Renal cortex interstitium (tissue), 11 donors: ENCODE data around the gene LMX1A. TPM values are rescaled to one million over a fixed set of nuclear protein-coding genes. Genes with fewer than 3 reads are reported as not detected.

Source experiments
- DNase-seq, 11 donors: peaks; one replicate each; pipeline ENCODE4 v3.0.0-alpha.2; 2013; ENCODE audit warnings: low read depth in 9 of 11, low spot score in 4 of 11; ENCODE audit errors: extremely low read depth in 1 of 11
- polyA plus RNA-seq, 3 donors: library from polyadenylated mRNA; unstranded; fragments of 120-200 nt; gene quantifications; one replicate each; pipeline ENCODE4 v1.2.1, GENCODE V29; 2013; ENCODE audit not compliant: insufficient read length in 3 of 3

Gene LMX1A
- polyA plus RNA-seq, 3 donors: 0.07 TPM; not detected in 2

GRCh38 chr1:165339164-165339563, 17.4 kb downstream of the LMX1A start:
- DNase-seq: no peak

- DNase-seq: no peak
Observed at GRCh38 chr1:165330483-165330882, 26.0 kb downstream of the LMX1A start.

- DNase-seq: no peak
Observed at GRCh38 chr1:165329104-165329503, 27.4 kb downstream of the LMX1A start.

- DNase-seq: no peak
Observed at GRCh38 chr1:165328136-165328535, 28.4 kb downstream of the LMX1A start.

GRCh38 chr1:165327538-165327937, 29.0 kb downstream of the LMX1A start:
- DNase-seq: no peak

GRCh38 chr1:165325460-165326203, 30.9 kb downstream of the LMX1A start:
- DNase-seq: no peak

- no peak for DNase-seq
Observed at GRCh38 chr1:165324050-165324449, 32.5 kb downstream of the LMX1A start.

GRCh38 chr1:165317612-165318011, 38.9 kb downstream of the LMX1A start:
- peak in 1 of 11 donors; percentile 7 for DNase-seq

- DNase-seq: no peak
Observed at GRCh38 chr1:165316153-165316772, 40.3 kb downstream of the LMX1A start.

- DNase-seq: no peak
Observed at GRCh38 chr1:165315481-165315880, 41.0 kb downstream of the LMX1A start.

GRCh38 chr1:165313903-165314302, 42.6 kb downstream of the LMX1A start:
- peak in 1 of 11 donors; percentile 8 for DNase-seq

- no peak for DNase-seq
Observed at GRCh38 chr1:165312591-165312990, 43.9 kb downstream of the LMX1A start.

- DNase-seq: no peak
Observed at GRCh38 chr1:165306543-165307434, 49.7 kb downstream of the LMX1A start.

GRCh38 chr1:165303386-165303785, 53.1 kb downstream of the LMX1A start:
- no peak for DNase-seq

GRCh38 chr1:165300400-165300903, 56.1 kb downstream of the LMX1A start:
- no peak for DNase-seq

- DNase-seq: no peak
Observed at GRCh38 chr1:165298203-165298820, 58.2 kb downstream of the LMX1A start.

- DNase-seq: no peak
Observed at GRCh38 chr1:165296205-165296604, 60.3 kb downstream of the LMX1A start.

GRCh38 chr1:165290148-165290547, 66.4 kb downstream of the LMX1A start:
- DNase-seq: no peak

GRCh38 chr1:165289556-165289955, 67.0 kb downstream of the LMX1A start:
- DNase-seq: no peak
